Breast epithelium (tissue), 4 donors: Measurements from ENCODE around the gene CDH23. TPM values are rescaled to one million over a fixed set of nuclear protein-coding genes. Genes with fewer than 3 reads are reported as not detected.

Experiments used
- DNase-seq, 2 donors: peaks; one replicate each; pipeline ENCODE4 v3.0.0-alpha.2; 2019; ENCODE audit warnings: low spot score in 2 of 2
- H3K27ac ChIP-seq, 2 donors: fragments of 200-600 bp; sonication (generic) in 1 of 2; one replicate each; pipeline ENCODE4 v1.5.1; 2016 to 2019; ENCODE audit warnings: mild to moderate bottlenecking in 1 of 2
- H3K27me3 ChIP-seq, 2 donors: fragments of 200-600 bp; sonication (generic) in 1 of 2; one replicate each; pipeline versions ENCODE4 v1.5.1 to v1.6.0; 2017 to 2019; ENCODE audit warnings: control low read depth in 1 of 2, mild to moderate bottlenecking in 1 of 2
- H3K36me3 ChIP-seq: fragments of 200-600 bp; one replicate; pipeline ENCODE4 v1.5.1; 2019
- H3K4me1 ChIP-seq, 2 donors: fragments of 200-600 bp; sonication (generic); one replicate each; pipeline ENCODE4 v1.5.1; 2016 to 2019; ENCODE audit warnings: control low read depth in 1 of 2
- H3K4me3 ChIP-seq, 3 donors: fragments of 200-600 bp; sonication (generic); 1 replicate in 2 of 3; 2 replicates in 1 of 3; pipeline ENCODE4 v1.5.1; 2016 to 2019; ENCODE audit warnings: mild to moderate bottlenecking in 3 of 3, moderate library complexity in 2 of 3
- H3K9me3 ChIP-seq, 2 donors: fragments of 200-600 bp; sonication (generic) in 1 of 2; one replicate each; pipeline ENCODE4 v1.5.1; 2016 to 2019; ENCODE audit warnings: control low read depth in 1 of 2
- CTCF ChIP-seq, 3 donors: fragments of 450-650 bp; IDR thresholded peaks; one replicate each; pipeline ENCODE4 v1.5.1; 2016 to 2017; ENCODE audit warnings: antibody characterized with exemption in 3 of 3, mild to moderate bottlenecking in 3 of 3, moderate library complexity in 3 of 3
- POLR2A ChIP-seq: fragments of 450-650 bp; IDR thresholded peaks from one replicate; pipeline ENCODE4 v1.6.1; 2016; ENCODE audit warnings: antibody characterized with exemption, mild to moderate bottlenecking, moderate library complexity
- POLR2AphosphoS5 ChIP-seq, 3 donors: sonication (generic); formaldehyde crosslinking; IDR thresholded peaks; one replicate each; pipeline ENCODE4 v1.6.1; 2017; ENCODE audit warnings: antibody characterized with exemption in 3 of 3
- intact Hi-C: fragments of 100-400 bp; cut with DNase I; formaldehyde crosslinking; loops from one replicate; pipeline ENCODE4 v1.15.1; 2023; ENCODE audit warnings: low total_unique reads
- total RNA-seq, 3 donors: library from RNA; depleted of rRNA; stranded (reverse); fragments of >200 nt; gene quantifications; one replicate each; pipeline ENCODE4 v1.1.0, GENCODE V29; 2016

The CDH23 gene
- total RNA-seq, 3 donors from 2014 or later = 8.5 to 13.8 (median 11.6) TPM

GRCh38 chr10:71460615-71461014, 63.9 kb downstream of the CDH23 start:
- TF ChIP-seq POLR2AphosphoS5 (IDR thresholded peaks at IDR 0.05) (no peak), CTCF (IDR thresholded peaks at IDR 0.05) (no peak), POLR2A (no peak)
- Histone ChIP-seq H3K36me3 (no peaks in the 10 kb centered on the region), H3K4me1 (no peaks in the 10 kb centered on the region), H3K27me3 (no peaks in the 10 kb centered on the region), H3K4me3 (no peak overlapping the region), H3K9me3 (no peaks in the 10 kb centered on the region), H3K27ac (no peak overlapping the region)
- DNase-seq = no peak
- intact Hi-C loops = no loop called here

GRCh38 chr10:71461457-71461856, 64.7 kb downstream of the CDH23 start:
- TF ChIP-seq POLR2A (no peak), CTCF (IDR thresholded peaks at IDR 0.05) (no peak), POLR2AphosphoS5 (IDR thresholded peaks at IDR 0.05) (no peak)
- Histone ChIP-seq H3K9me3 (no peaks in the 10 kb centered on the region), H3K4me1 (no peaks in the 10 kb centered on the region), H3K4me3 (no peak overlapping the region), H3K27ac (no peak overlapping the region), H3K36me3 (no peaks in the 10 kb centered on the region), H3K27me3 (no peaks in the 10 kb centered on the region)
- intact Hi-C loops = no loop called here
- no peak for DNase-seq

- H3K9me3 ChIP-seq = no peaks in the 10 kb centered on the region
- intact Hi-C loops = no loop called here
- no peaks in the 10 kb centered on the region for H3K27me3 ChIP-seq
- H3K36me3 ChIP-seq = no peaks in the 10 kb centered on the region
- H3K27ac ChIP-seq = no peak overlapping the region
- TF ChIP-seq POLR2AphosphoS5 (IDR thresholded peaks at IDR 0.05) = no peak
- TF ChIP-seq CTCF (IDR thresholded peaks at IDR 0.05) = no peak
- TF ChIP-seq POLR2A = no peak
- DNase-seq = no peak
- H3K4me3 ChIP-seq = no peak overlapping the region
- H3K4me1 ChIP-seq = no peaks in the 10 kb centered on the region
Observed at GRCh38 chr10:71462062-71462935, 65.6 kb downstream of the CDH23 start.

- Histone ChIP-seq H3K4me1 (no peaks in the 10 kb centered on the region), H3K27ac (no peak overlapping the region), H3K9me3 (no peaks in the 10 kb centered on the region), H3K36me3 (no peaks in the 10 kb centered on the region), H3K27me3 (no peaks in the 10 kb centered on the region), H3K4me3 (no peak overlapping the region)
- DNase-seq = no peak
- TF ChIP-seq POLR2AphosphoS5 (IDR thresholded peaks at IDR 0.05) (no peak), CTCF (IDR thresholded peaks at IDR 0.05) (no peak), POLR2A (no peak)
- intact Hi-C loops = no loop called here
Observed at GRCh38 chr10:71463111-71463510, 66.4 kb downstream of the CDH23 start.

GRCh38 chr10:71465551-71466252, 69.0 kb downstream of the CDH23 start:
- H3K9me3 ChIP-seq = no peaks in the 10 kb centered on the region
- H3K36me3 ChIP-seq = no peaks in the 10 kb centered on the region
- no peak overlapping the region for H3K27ac ChIP-seq
- intact Hi-C loops = no loop called here
- TF ChIP-seq POLR2AphosphoS5 (IDR thresholded peaks at IDR 0.05) = no peak
- no peak for TF ChIP-seq POLR2A
- TF ChIP-seq CTCF (IDR thresholded peaks at IDR 0.05) = no peak
- no peaks in the 10 kb centered on the region for H3K4me1 ChIP-seq
- H3K27me3 ChIP-seq = no peaks in the 10 kb centered on the region
- no peak overlapping the region for H3K4me3 ChIP-seq
- DNase-seq = no peak
